Measurements from ENCODE around the gene DEFB132.

The DEFB132 gene

GRCh38 chr20:237929-238328 lies 19.6 kb upstream of the DEFB132 start:
- Histone ChIP-seq H3K9me2 (ENCODE audit: low read depth, low read length) (no peaks in the 10 kb centered on the region), H2AFZ (ENCODE audit: low read length) (no peak overlapping the region), H4K20me1 (ENCODE audit: insufficient read depth, low read length) (no peaks in the 10 kb centered on the region), H3K4me1 (ENCODE audit: insufficient read depth, low read length, severe bottlenecking) (no peaks in the 10 kb centered on the region), H3K9me3 (ENCODE audit: low read length) (no peaks in the 10 kb centered on the region), H3K4me2 (ENCODE audit: low read length) (no peak overlapping the region), H3K9ac (ENCODE audit: low read length) (no peak overlapping the region), H3K27ac (ENCODE audit: low read depth, low read length, poor library complexity, severe bottlenecking) (no peak overlapping the region), H3F3A (ENCODE audit: insufficient read depth, low read length) (no peaks in the 10 kb centered on the region), H3K79me2 (ENCODE audit: insufficient read depth, low read length) (no peaks in the 10 kb centered on the region), H3K36me3 (ENCODE audit: insufficient read depth, low read length) (no peaks in the 10 kb centered on the region), H3K27me3 (ENCODE audit: insufficient read depth, low read length) (no peaks in the 10 kb centered on the region; the same call in 1 of the 2 replicates), H3K4me3 (ENCODE audit: low read depth, low read length, poor library complexity, severe bottlenecking) (no peak overlapping the region)
- TF ChIP-seq CTCF (IDR thresholded peaks at IDR 0.05; ENCODE audit: low read length) (no peak), EZH2 (IDR thresholded peaks at IDR 0.05; ENCODE audit: borderline replicate concordance, low read length) (no peak)

GRCh38 chr20:242905-243304 lies 14.6 kb upstream of the DEFB132 start:
- Histone ChIP-seq H3K27ac (ENCODE audit: low read depth, low read length, poor library complexity, severe bottlenecking) (no peak overlapping the region), H3K36me3 (ENCODE audit: insufficient read depth, low read length) (no peaks in the 10 kb centered on the region; the same call in 1 of the 2 replicates), H3K9ac (ENCODE audit: low read length) (no peak overlapping the region), H3K4me2 (ENCODE audit: low read length) (no peak overlapping the region), H2AFZ (ENCODE audit: low read length) (no peak overlapping the region), H3K9me3 (ENCODE audit: low read length) (no peaks in the 10 kb centered on the region), H3K4me3 (ENCODE audit: low read depth, low read length, poor library complexity, severe bottlenecking) (no peak overlapping the region), H3K4me1 (ENCODE audit: insufficient read depth, low read length, severe bottlenecking) (no peaks in the 10 kb centered on the region), H3K79me2 (ENCODE audit: insufficient read depth, low read length) (no peaks in the 10 kb centered on the region), H4K20me1 (ENCODE audit: insufficient read depth, low read length) (no peaks in the 10 kb centered on the region), H3K27me3 (ENCODE audit: insufficient read depth, low read length) (no peaks in the 10 kb centered on the region), H3F3A (ENCODE audit: insufficient read depth, low read length) (no peaks in the 10 kb centered on the region), H3K9me2 (ENCODE audit: low read depth, low read length) (no peaks in the 10 kb centered on the region)
- TF ChIP-seq CTCF (IDR thresholded peaks at IDR 0.05; ENCODE audit: low read length): no peak
- no peak for TF ChIP-seq EZH2 (IDR thresholded peaks at IDR 0.05; ENCODE audit: borderline replicate concordance, low read length)

DNA sequence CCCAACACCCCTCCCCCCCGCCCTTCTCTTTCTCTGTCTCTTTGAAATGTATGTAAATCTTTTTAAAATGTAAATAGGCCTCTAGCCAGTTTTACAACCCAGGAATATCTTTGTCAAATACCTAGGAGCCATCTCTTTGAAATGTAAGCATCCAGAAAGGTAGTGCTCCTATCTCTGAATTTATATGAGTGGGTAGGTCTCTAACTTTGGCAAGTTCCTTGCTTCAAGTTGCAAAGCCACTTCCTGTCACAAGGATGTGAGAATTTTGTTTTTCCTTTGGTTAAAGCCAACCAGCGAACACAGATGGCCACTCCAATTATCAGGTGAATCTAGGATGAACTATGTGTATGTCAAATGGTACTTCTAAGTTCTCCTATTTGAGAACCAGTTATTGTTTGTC lies 6.2 kb upstream of the DEFB132 start:
- H3K9ac ChIP-seq (ENCODE audit: low read length): no peak overlapping the region
- H3K79me2 ChIP-seq (ENCODE audit: insufficient read depth, low read length): no peaks in the 10 kb centered on the region
- no peaks in the 10 kb centered on the region; the same call in 1 of the 2 replicates for H3K36me3 ChIP-seq (ENCODE audit: insufficient read depth, low read length)
- no peaks in the 10 kb centered on the region for H4K20me1 ChIP-seq (ENCODE audit: insufficient read depth, low read length)
- no peak overlapping the region for H2AFZ ChIP-seq (ENCODE audit: low read length)
- H3K9me2 ChIP-seq (ENCODE audit: low read depth, low read length): no peaks in the 10 kb centered on the region
- no peak overlapping the region for H3K27ac ChIP-seq (ENCODE audit: low read depth, low read length, poor library complexity, severe bottlenecking)
- H3F3A ChIP-seq (ENCODE audit: insufficient read depth, low read length): no peaks in the 10 kb centered on the region
- H3K9me3 ChIP-seq (ENCODE audit: low read length): no peaks in the 10 kb centered on the region
- H3K27me3 ChIP-seq (ENCODE audit: insufficient read depth, low read length): no peaks in the 10 kb centered on the region
- no peaks in the 10 kb centered on the region for H3K4me1 ChIP-seq (ENCODE audit: insufficient read depth, low read length, severe bottlenecking)
- H3K4me3 ChIP-seq (ENCODE audit: low read depth, low read length, poor library complexity, severe bottlenecking): no peak overlapping the region
- TF ChIP-seq EZH2 (IDR thresholded peaks at IDR 0.05; ENCODE audit: borderline replicate concordance, low read length) (no peak), CTCF (IDR thresholded peaks at IDR 0.05; ENCODE audit: low read length) (no peak)
- H3K4me2 ChIP-seq (ENCODE audit: low read length): no peak overlapping the region
